ENCODE data around the gene ALX1. TPM values are rescaled to one million over a fixed set of nuclear protein-coding genes. Genes with fewer than 3 reads are reported as not detected.

Gene ALX1
- total and polyA plus RNA-seq, 4 donors, result not detected

- TF ChIP-seq REST (IDR thresholded peaks at IDR 0.05), result no peak
- no peak for TF ChIP-seq FOXA1 (IDR thresholded peaks at IDR 0.05)
These were observed 5.7 kb upstream of the ALX1 start (continued) for GRCh38 chr12:85274315-85274651.

- H3K9ac ChIP-seq (ENCODE audit: low read depth in 1 of 2, low read length in 2 of 2), result no peak overlapping the region
- H3K4me1 ChIP-seq (ENCODE audit: control insufficient read depth in 4 of 4, insufficient read depth in 4 of 4, low read length in 3 of 4), result peaks cover 4 to 29% (median 9%) of the 10 kb centered on the region in 4 donors
- 12% methylated on average over 2 of the region's 2 CpGs for WGBS
- no peaks in the 10 kb centered on the region for H3K36me3 ChIP-seq (ENCODE audit: control insufficient read depth in 4 of 4, insufficient read depth in 3 of 4, low read depth in 1 of 4, low read length in 3 of 4)
- no peak overlapping the region for H3K4me3 ChIP-seq (ENCODE audit: low read depth in 1 of 3, low read length in 3 of 3)
- DNase-seq (ENCODE audit: low spot score), result no peak
- H3K27me3 ChIP-seq (ENCODE audit: control insufficient read depth in 4 of 4, insufficient read depth in 4 of 4, low read length in 3 of 4), result peaks cover 7 to 36% (median 11%) of the 10 kb centered on the region in 4 donors
- peaks cover 0 to 4% (median 0%) of the 10 kb centered on the region in 4 donors for H3K9me3 ChIP-seq (ENCODE audit: control insufficient read depth in 4 of 4, low read length in 3 of 4)
- no peak for TF ChIP-seq SP1 (IDR thresholded peaks at IDR 0.05)
- no peak overlapping the region for H3K27ac ChIP-seq (ENCODE audit: low read depth in 1 of 2, low read length in 2 of 2)
These were observed 4.6 kb upstream of the ALX1 start for GRCh38 chr12:85275374-85275773.

GRCh38 chr12:85277191-85277590 lies 2.8 kb upstream of the ALX1 start:
- Histone ChIP-seq H3K27me3 (ENCODE audit: control insufficient read depth in 4 of 4, insufficient read depth in 4 of 4, low read length in 3 of 4) (peaks cover 7 to 40% (median 15%) of the 10 kb centered on the region in 4 donors), H3K9ac (ENCODE audit: low read depth in 1 of 2, low read length in 2 of 2) (no peak overlapping the region), H3K9me3 (ENCODE audit: control insufficient read depth in 4 of 4, low read length in 3 of 4) (peaks cover 0 to 4% (median 0%) of the 10 kb centered on the region in 4 donors), H3K36me3 (ENCODE audit: control insufficient read depth in 4 of 4, insufficient read depth in 3 of 4, low read depth in 1 of 4, low read length in 3 of 4) (no peaks in the 10 kb centered on the region), H3K4me1 (ENCODE audit: control insufficient read depth in 4 of 4, insufficient read depth in 4 of 4, low read length in 3 of 4) (peaks cover 9 to 35% (median 16%) of the 10 kb centered on the region in 4 donors), H3K4me3 (ENCODE audit: low read depth in 1 of 3, low read length in 3 of 3) (no peak overlapping the region), H3K27ac (ENCODE audit: low read depth in 1 of 2, low read length in 2 of 2) (no peak overlapping the region)
- DNase-seq (ENCODE audit: low spot score), result no peak
- WGBS, result 16% methylated on average over 3 of the region's 3 CpGs
- TF ChIP-seq FOXA2 (IDR thresholded peaks at IDR 0.05), result no peak
- no peak for TF ChIP-seq SP1 (IDR thresholded peaks at IDR 0.05)
- TF ChIP-seq TAF1 (conservative IDR thresholded peaks at IDR 0.05), result no peak
- no peak for TF ChIP-seq ATF3 (IDR thresholded peaks at IDR 0.05)
- TF ChIP-seq HNF4A (conservative IDR thresholded peaks at IDR 0.05), result no peak
- TF ChIP-seq RAD21 (IDR thresholded peaks at IDR 0.05), result no peak
- no peak for TF ChIP-seq EGR1 (IDR thresholded peaks at IDR 0.05; ENCODE audit: low read depth in 2 of 2)
- TF ChIP-seq GABPA (IDR thresholded peaks at IDR 0.05 in 1 of 2, conservative IDR thresholded peaks at IDR 0.05 in 1 of 2), result no peak
- TF ChIP-seq YY1 (IDR thresholded peaks at IDR 0.05), result no peak
- no peak for TF ChIP-seq FOXA1 (IDR thresholded peaks at IDR 0.05)
- TF ChIP-seq CTCF (IDR thresholded peaks at IDR 0.05; ENCODE audit: low read depth, low read length, missing input control), result no peak
- TF ChIP-seq ZBTB33 (IDR thresholded peaks at IDR 0.05), result no peak
- no peak for TF ChIP-seq MAX (IDR thresholded peaks at IDR 0.05)
- no peak for TF ChIP-seq JUND (IDR thresholded peaks at IDR 0.05)
- TF ChIP-seq REST (IDR thresholded peaks at IDR 0.05), result no peak
- TF ChIP-seq NR2F2 (IDR thresholded peaks at IDR 0.05), result no peak
- no peak for TF ChIP-seq RXRA (IDR thresholded peaks at IDR 0.05)
- TF ChIP-seq HNF4G (IDR thresholded peaks at IDR 0.05), result no peak
